Epithelial cell of proximal tubule (primary cell): ENCODE measurements around the gene SBNO2. TPM values are rescaled to one million over a fixed set of nuclear protein-coding genes. Genes with fewer than 3 reads are reported as not detected.

ENCODE experiments used
- DNase-seq: peaks from one replicate; pipeline ENCODE4 v3.0.0-alpha.2; 2011; ENCODE audit warnings: low read depth
- H3K4me3 ChIP-seq: 2 replicates; pipeline ENCODE4 v1.5.1; 2011; ENCODE audit warnings: low read depth, mild to moderate bottlenecking, low read length
- CTCF ChIP-seq: conservative IDR thresholded peaks from 2 replicates; pipeline ENCODE4 v1.5.1; 2012; ENCODE audit warnings: low read depth, mild to moderate bottlenecking, low read length
- total RNA-seq: library from RNA; depleted of rRNA; stranded (reverse); fragments of >200 nt; gene quantifications from 2 replicates; pipeline ENCODE4 v1.2.3, GENCODE V29; 2015

The SBNO2 gene
- total RNA-seq, 1 donor from 2014 or later = 56.2 TPM

GRCh38 chr19:1149259-1150045, 24.6 kb downstream of the SBNO2 start:
- DNase-seq = no peak
- TF ChIP-seq CTCF = no peak
- H3K4me3 ChIP-seq = no peak overlapping the region

GRCh38 chr19:1147934-1148549, 26.0 kb downstream of the SBNO2 start:
- no peak for TF ChIP-seq CTCF
- DNase-seq = no peak
- H3K4me3 ChIP-seq = no peak overlapping the region

- H3K4me3 ChIP-seq = no peak overlapping the region
- no peak for TF ChIP-seq CTCF
- DNase-seq = no peak
Measured at GRCh38 chr19:1146858-1147780, 26.9 kb downstream of the SBNO2 start.

GRCh38 chr19:1146412-1146699, 27.7 kb downstream of the SBNO2 start:
- DNase-seq = no peak
- TF ChIP-seq CTCF = no peak
- H3K4me3 ChIP-seq = no peak overlapping the region

- H3K4me3 ChIP-seq = no peak overlapping the region
- no peak for DNase-seq
- TF ChIP-seq CTCF = no peak
Measured at GRCh38 chr19:1145635-1146411, 28.2 kb downstream of the SBNO2 start.

- no peak for TF ChIP-seq CTCF
- no peak overlapping the region for H3K4me3 ChIP-seq
- DNase-seq = no peak
Measured at GRCh38 chr19:1144741-1145140, 29.3 kb downstream of the SBNO2 start.
